CD4-positive, alpha-beta T cell treated with Interleukin-6 at 100 ng/mL for 8 hours (primary cell): ENCODE results near the gene GRM1.

Experiments
- DNase-seq: peaks from one replicate; pipeline ENCODE4 v3.0.0-alpha.2; 2020; ENCODE audit warnings: mixed read lengths, low spot score

Gene GRM1

GRCh38 chr6:146281651-146282362 is 252.9 kb downstream of the GRM1 start:
- no peak for DNase-seq

DNA sequence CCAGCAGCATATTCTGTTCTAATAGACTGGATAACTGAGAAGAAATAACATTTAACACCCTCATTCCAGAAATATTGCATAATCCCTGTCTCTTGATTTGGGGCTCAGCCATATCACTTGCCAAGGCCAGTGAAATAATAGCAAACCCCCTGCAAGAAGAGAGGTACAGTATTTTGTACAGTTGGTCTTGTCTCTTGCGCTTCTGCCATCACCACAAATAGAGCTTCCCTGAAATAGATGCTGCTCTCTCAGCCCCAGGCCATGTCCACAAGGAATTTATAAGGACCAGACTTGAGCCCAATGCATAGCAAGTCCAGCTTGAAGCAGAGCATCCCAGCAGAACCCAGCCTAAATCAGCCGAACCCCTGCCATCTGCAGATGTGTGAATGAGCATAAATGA is 254.0 kb downstream of the GRM1 start:
- DNase-seq: no peak

DNA sequence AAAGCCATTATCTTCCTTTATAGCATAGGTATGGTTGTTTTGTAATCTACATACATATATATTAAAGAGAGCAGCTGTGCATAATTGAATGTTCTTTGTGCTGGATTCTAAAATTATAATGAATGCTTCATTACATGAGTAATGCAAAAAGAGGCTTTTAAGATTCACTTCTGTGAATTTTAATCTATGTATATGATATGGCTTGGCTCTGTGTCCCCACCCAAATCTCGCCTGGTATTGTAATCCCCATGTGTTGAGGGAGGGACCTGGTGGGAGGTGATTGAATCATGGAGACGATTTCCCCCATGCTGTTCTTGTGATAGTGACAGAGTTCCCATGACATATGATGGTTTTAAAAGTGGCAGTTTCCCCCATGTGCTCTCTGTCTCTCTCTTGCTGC is 255.4 kb downstream of the GRM1 start:
- DNase-seq: no peak

- no peak for DNase-seq
These were observed 258.1 kb downstream of the GRM1 start for GRCh38 chr6:146286961-146287360.

GRCh38 chr6:146287691-146288369 is 259.0 kb downstream of the GRM1 start:
- no peak for DNase-seq

DNA sequence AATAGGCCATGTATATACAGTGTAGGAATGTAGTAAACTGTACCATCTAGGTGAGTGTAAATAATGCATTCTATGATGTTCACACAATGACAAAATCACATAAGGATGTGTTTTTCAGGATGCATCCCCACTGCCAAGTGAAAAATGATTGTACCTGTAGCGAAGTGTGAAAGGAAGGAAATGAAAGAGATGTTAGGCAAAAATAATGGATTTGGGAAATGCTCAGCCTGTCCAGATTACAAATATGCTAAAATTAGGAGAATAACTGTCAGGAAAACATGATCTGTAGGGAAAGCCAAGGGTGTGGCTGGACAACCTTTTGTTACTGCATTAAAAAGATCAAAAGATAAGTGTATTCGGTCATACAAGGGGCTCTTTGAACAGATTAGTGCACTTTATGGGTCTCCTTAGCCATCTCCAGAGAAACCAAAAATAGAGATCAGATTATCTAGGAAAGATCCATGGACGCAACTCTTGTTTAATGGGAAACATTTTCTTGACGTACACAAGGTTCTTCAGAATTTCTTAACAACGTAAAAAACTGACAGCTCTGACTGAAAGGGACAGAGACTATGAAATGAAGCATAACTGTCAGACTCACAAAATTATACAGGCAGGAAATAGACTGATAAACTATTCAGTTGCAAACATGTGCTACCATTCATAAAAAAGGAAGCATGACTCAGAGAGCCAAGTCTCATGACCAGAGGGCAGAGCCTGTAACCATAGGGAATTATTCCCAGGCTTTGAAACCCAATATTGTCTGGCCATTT is 261.1 kb downstream of the GRM1 start:
- DNase-seq: no peak

GRCh38 chr6:146290589-146290901 is 261.7 kb downstream of the GRM1 start:
- DNase-seq: no peak

DNA sequence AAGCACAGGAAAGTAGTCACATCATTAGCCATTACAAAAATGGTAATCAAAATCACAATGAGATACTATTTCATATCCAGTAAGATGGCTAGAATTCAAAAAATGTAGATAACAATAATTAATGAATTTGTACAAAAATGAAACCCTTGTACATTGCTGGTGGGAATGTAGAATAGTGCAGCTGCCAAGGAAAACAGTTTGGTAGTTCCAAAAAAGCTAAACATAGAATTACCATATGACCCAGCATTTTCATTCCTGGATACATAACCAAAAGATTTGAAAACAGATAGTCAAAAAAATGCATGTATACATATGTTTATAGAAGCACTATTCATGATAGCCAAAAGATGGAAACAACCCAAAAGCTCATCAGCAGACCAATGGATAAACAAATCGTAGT is 263.6 kb downstream of the GRM1 start:
- no peak for DNase-seq

- DNase-seq: no peak
These were observed 266.8 kb downstream of the GRM1 start for GRCh38 chr6:146295695-146296094.

- DNase-seq: no peak
These were observed 269.0 kb downstream of the GRM1 start for GRCh38 chr6:146297815-146298214.

- no peak for DNase-seq
These were observed 271.7 kb downstream of the GRM1 start for GRCh38 chr6:146300521-146300920.

DNA sequence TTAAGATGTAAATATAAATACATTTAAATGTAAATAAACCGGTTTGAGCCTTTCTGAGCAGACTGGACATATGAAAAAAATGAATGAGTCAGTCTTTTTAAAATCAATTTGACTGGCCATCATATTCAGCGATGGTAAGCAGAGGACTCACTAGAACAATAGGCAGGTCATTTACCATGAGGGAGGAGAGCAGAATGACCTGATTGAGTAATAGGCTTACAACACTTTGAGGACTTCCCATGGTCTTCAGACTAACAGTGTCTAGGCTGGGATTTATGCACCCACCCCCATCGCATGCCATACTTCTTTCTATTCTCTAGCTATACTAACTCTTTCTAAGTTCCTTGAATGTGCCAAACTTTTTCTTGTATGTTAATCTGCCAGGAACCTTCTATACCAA is 272.9 kb downstream of the GRM1 start:
- DNase-seq: no peak

DNA sequence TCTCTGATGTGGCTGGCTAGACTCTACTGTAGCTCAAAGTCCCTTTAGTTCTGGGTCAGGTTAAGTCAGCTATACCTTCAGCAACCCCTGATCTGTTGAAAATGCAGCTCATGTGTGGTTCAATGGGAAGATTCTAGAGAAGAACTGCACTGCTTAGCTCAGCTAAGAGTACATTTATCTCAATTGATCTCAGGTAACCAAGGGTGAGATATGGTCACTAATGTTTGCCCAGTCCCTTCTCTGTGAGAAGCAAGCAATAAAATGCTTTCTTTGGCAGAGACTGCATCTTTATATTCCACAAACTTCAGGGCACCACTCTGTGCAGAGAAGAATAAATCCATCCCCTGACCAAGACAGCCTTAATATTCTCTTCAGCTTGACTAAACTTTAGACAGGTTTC is 274.1 kb downstream of the GRM1 start:
- no peak for DNase-seq

GRCh38 chr6:146304181-146304580 is 275.3 kb downstream of the GRM1 start:
- DNase-seq: no peak

GRCh38 chr6:146305092-146305491 is 276.2 kb downstream of the GRM1 start:
- DNase-seq: no peak

DNA sequence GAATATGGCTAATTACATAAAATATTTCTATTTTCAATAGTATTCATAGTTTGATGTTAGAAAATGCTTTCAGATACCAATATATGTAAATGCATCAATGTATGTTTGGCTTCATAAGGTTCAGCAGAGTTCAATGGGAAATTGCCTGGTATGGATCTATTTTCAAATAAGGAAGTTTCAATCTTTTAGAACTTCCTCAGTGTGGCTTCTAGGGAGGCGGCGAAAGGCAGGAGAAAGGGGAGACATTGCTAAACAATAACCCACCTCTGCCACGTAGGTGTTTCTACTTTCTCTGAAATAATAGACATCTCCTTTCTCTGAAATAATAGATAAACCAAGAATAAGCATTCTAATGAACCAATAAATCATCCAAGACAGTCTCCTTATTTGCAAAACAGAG is 277.1 kb downstream of the GRM1 start:
- no peak for DNase-seq

DNA sequence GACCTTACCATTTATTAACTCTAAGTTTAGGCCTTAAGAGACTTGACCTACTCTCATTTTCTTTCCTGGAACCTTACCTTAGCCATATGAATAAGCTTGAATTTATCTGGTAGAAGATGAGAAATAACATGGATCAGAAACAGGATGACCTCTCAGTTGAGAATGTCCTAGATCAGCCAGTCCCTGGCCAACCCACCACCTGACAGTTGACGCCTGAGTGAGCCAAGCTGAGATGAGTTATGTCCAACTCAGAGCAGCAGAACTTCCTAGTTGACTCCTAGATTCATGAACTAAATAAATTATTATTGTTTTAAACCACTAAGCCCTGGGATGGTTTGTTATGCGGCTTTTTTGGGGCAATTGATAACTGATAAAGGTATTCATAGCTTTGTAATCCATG is 281.8 kb downstream of the GRM1 start:
- no peak for DNase-seq

DNA sequence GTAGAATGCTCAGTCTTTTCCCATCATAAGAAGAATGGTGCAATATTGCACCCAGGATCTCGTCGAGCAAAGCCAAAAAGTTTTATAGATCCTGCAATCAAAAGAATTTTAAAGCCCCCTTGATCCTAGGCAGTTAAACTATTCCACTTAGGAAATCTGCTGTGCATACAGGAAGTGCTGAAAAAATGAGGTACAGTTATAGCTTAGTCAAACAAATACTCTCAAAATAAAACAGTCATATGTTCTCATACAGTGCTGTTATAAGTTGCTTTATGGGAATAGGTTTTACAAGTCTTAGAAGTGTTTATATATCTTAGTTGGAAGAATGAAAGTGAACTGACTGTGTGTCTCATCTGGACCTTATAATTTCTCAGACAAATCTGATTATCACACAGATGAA is 282.2 kb downstream of the GRM1 start:
- DNase-seq: no peak

GRCh38 chr6:146312608-146313007 is 283.7 kb downstream of the GRM1 start:
- no peak for DNase-seq

- DNase-seq: no peak
These were observed 286.7 kb downstream of the GRM1 start for GRCh38 chr6:146315381-146316174.

DNA sequence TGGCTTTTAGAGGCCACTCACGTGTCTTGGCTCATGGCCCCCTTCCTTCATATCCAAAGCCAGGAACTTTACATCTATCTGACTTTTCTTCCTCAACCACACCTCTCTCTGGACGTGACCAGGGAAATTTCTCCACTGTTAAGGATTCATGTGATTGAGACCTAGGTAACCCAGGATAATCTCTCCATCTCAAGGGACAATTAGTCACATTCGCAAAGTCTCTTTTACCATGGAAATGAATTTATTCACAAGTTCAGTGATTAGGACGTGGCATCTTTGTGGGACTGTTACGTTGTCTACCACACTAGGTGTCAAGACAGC is 287.3 kb downstream of the GRM1 start:
- DNase-seq: no peak

GRCh38 chr6:146331013-146331412 is 302.2 kb downstream of the GRM1 start:
- no peak for DNase-seq

DNA sequence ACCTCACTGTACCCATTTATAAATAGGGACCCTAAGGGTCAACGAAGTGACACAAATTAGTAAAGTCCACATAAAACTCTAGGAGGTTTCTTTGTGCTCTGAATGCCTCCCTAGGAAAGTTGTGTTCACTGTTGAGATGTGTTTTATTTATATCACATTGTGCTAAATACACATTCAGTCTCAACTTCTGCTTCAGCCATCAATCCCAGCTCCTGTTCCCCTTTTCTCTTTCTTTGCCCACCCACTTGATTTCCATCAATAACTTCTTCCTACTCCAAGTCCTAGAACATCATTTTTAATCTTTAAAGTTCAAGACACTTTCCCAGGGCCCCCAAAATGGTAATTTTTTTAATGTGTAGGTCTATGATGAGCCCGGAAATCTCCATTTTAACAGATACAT is 306.5 kb downstream of the GRM1 start:
- no peak for DNase-seq
